ENCODE measurements around the gene BBS5.
"Not testable (repeated sequence)": the region's sequence is repeated elsewhere in the genome, so short reads cannot be mapped to it uniquely, and the experiment has no call there.

The BBS5 gene

DNA sequence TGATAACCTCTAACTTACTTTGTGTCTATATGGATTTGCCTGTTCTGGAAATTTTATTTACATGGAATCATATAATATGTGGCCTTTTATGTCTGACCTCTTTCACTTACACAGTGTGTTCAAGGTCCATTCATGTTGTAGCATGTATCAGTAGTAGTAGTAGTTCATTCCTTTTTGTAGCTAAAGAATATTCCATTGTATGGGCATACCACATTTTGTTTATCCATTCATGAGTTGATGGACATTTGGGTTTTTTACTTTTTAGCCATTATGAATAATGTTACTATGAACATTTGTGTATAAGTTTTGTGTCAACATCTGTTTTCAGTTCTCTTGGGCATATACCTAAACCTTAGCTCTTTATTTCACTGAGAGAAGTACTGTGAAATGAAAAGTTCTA lies 11.5 kb downstream of the BBS5 start:
- DNase-seq, result no peak

DNA sequence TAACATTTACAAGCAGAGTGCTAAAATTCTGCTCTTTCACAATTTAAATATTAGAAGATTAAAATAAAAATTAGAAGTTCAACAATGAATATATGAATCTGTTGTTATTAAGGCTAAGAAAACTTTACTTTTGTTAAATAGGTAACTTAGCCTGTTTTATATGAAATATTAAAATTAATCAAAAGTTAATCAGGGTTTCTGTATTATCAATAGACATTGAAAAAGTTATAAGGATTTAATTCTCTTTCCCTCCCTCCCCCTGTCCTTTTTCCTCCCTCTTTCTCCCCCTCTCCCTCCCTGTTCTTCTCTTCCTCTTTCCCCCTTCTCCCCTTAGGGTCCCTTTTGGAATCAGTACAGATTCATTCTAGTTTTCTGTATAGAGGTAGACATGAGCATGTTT lies 12.1 kb downstream of the BBS5 start:
- DNase-seq, result no peak

DNA sequence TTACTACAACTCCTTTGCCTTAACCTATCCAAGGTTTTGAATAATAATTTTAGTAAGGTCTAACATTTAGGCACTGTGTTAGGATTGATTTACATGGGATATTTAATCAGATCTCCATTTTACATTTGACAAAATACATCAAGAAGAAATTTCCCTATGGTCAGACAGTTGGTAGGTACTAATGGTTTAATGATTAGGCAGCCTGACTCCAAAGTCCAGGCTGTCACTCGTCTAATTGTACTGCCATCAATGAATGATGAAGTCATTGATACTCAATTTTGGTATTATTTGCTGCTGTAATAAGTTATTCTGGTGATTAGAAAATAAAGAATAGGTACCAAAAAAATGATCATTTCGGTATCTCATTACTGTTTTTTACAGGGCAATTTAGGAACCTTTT lies 14.1 kb downstream of the BBS5 start:
- no peak for DNase-seq

DNA sequence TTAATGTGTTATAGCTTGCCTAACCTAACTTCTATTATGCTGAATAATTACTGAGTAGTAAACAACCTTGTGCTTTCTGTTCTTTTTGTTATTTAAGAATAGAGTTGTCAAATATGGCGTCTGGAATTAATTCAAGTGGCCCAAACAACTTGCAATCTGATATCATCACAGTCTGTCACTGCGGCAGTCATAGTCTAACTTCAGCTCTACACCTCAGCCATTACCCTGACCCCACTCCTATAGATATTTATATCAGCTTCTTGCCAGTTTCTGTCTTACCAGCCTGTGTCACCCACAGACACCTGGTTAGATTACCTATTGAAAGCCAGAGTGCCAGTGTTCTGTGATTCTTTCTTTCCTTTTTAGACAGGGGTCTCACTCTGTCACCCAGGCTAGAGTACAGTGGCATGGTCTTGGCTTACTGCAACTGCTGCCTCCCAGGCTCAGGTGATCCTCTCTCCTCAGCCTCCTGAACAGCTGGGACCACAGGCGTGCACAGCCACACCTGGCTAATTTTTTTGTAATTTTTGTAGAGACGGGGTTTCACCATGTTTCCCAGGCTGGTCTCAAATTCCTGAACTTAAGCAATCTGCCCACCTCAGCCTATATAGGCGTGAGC lies 16.1 kb downstream of the BBS5 start:
- DNase-seq, result no peak

DNA sequence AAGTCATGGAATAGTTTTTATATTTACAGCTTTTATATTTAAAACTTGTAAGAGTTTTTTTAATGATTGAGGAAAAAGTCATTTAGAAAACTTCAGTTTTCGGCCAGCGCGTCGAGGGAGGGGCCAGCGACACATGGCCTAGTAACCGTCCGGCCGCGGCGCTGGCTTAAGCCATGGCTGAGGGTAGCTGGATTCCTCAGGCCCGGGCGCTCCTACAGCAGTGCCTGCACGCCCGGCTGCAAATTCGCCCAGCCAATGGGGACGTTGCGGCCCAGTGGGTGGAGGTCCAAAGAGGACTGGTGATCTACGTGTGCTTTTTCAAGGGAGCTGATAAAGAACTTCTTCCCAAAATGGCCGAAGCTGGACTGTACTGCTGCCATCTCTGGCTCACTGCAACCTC lies 25.4 kb downstream of the BBS5 start:
- DNase-seq, result no peak

DNA sequence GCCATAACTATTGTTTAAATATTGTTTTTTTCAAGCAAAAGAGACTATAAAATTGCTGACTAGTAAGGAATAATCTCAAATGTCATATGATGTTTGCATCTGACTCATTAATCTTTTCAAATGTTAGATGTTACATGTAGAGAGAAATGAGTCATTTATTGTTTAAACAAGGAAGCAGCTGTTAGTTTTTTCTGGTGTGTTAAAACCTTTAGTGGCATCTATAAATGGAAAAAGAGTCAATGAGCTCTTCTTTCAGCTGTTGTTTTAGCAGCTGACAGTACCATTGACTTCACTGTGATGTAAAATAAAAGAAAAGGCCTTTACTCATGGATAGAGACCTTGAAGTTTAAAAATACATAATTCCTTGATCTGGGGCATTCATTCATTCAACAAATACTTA lies 28.4 kb downstream of the BBS5 start:
- no peak for DNase-seq

DNA sequence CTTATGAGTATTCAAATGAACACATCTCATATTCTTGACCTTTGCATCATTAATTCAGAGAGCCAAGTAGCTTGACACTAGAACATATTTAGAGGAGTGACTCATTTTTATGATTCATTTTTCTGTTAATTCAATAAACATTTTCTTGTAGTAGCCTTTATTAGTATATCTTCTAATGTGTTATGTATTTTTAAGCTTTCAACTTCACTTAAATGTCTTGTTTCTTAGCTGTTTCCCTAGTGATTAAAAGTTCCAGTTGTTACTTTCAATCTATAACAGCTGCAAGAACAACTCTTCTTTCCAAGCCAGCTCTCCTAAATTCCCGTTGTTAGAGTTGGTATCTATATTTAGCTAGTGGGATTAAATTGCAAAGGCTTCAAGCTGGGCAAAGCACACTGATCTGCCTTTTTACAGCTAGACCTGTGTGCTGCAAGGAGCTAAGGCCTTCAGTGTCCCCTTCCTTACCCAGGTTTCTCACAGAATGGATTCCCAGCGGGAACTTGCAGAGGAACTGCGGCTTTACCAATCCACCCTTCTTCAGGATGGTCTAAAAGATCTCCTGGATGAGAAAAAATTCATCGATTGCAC lies 30.1 kb downstream of the BBS5 start, which contains the start of gene KLHL41:
TSS of gene KLHL41 (plus strand) at position 405 of the 588 bp plus-strand sequence. CDS start at position 482, 77 bp downstream.
- no peak for DNase-seq

DNA sequence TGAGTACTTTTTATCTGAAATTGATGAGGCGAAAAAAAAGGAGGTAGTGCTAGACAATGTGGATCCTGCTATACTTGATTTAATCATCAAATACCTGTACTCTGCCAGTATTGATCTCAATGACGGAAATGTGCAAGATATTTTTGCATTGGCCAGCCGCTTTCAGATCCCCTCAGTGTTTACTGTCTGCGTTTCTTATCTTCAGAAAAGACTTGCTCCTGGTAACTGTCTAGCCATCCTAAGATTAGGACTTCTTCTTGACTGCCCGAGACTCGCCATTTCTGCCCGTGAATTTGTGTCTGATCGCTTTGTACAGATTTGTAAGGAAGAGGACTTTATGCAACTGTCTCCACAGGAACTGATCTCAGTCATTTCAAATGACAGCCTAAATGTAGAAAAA lies 30.7 kb downstream of the BBS5 start:
- no peak for DNase-seq

DNA sequence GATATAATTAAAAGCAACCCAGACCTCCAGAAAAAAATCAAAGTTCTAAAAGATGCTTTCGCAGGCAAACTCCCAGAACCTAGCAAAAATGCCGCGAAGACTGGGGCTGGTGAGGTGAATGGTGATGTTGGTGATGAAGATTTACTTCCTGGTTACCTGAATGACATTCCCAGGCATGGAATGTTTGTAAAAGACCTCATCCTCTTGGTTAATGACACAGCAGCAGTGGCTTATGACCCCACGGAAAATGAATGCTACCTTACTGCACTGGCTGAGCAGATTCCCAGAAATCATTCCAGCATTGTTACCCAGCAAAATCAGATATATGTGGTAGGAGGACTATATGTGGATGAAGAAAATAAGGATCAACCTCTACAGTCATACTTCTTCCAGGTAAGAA lies 31.2 kb downstream of the BBS5 start:
- no peak for DNase-seq

DNA sequence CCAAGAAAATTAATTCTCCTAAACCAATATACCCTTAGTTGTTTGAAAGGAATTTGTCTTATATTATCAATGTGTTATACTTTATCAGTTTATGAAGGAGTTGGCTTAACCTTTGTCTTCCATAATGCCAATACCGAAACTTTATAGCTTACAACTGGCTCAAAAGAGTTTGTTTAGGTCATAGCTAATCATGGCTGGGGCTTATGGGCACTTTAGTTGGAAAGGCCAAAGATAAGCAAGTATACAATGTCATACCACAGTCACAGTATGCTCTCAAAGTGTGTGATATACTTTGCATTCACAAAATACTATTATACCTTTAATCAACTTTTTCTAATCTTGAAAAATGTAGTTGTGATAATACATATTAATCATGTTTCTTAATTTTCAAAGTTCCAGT lies 32.5 kb downstream of the BBS5 start:
- DNase-seq, result no peak

DNA sequence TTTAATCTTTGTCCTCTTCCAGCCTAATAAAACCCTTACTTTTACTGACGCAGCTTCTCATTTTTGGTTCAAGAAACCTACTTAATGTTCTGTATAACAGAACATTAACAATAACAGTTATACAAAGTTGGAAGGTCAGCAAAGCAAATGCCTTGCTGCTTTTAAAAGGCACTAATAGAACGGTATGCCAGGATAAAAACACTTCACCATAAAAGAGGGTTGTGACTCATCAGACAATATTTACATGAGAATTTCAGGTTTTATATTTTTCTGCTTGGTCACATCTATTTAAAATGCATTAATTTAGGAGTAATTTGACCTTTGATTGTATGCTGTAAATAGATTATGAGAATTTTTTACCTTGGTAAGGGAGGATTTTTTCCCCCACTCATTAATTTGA lies 33.2 kb downstream of the BBS5 start:
- DNase-seq, result no peak

DNA sequence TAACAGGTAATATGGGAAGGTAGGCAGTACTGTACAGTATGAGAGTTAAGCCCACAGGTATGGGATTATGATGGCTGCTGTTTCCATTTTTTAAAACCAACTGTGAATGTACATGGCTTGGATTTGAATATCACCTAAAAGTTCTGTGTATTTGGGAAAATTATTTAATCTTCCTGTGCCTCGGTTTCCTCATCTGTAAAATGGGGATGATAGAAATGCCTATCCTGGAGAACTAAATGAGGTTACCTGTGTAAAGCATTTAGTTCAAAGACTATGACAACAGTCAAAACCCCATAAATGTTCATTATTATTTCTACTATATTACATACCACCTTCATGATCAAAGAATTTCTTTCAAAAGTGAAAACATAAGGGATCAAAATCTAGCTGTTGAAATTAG lies 33.8 kb downstream of the BBS5 start:
- DNase-seq, result no peak

DNA sequence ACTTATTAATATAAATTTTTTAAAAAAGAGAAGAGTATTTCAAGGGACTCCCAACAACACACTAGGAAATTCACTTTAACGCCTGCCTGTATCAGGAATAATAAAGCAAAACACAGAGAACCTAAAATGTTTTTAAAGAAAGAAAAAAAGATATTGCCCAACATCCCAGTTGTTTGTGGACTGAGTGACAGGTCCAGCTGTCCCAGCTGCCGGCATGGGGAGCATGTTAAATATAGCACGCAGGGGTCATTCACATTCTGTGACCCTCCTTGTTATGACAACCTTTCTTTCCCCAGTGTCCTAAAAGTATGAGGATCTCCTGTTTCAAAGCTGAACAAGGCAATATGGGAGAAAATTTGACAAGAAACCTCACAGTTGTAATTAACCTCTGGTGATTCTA lies 34.6 kb downstream of the BBS5 start:
- no peak for DNase-seq

DNA sequence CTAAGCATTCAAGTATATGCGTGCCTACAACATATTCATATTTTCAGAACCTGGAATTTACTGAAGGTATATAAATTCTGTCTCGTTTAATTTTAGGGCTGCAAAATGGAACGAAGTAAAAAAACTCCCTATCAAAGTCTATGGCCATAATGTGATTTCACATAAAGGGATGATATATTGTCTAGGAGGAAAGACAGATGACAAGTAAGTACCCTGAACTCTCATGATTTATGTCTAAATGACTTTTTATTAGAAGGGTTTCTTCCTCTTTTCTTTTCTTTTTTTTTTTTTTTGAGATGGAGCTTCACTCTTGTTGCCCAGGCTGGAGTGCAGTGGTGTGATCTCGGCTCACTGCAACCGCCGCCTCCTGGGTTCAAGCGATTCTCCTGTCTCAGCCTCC lies 35.5 kb downstream of the BBS5 start:
- not testable (repeated sequence) for DNase-seq

DNA sequence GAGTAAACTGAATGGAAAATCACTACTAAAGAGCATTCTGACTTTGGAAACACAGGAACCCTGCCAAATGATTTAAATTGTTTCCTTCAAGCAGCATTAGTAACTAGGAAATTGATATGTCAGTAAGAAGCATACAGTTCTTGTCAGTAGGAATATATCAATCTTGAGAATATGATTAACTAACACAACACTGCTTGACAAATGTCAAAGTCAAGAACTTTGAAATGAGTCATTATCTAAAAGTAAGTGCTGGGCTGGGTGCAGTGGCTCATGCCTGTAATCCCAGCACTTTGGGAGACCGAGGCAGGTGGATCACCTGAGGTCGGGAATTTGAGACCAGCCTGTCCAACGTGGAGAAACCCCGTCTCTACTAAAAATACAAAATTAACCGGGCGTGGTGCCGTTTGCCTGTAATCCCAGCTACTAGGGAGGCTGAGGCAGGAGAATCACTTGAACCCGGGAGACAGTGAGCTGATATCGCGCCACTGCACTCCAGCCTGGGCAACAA lies 37.2 kb downstream of the BBS5 start:
- not testable (repeated sequence) for DNase-seq

DNA sequence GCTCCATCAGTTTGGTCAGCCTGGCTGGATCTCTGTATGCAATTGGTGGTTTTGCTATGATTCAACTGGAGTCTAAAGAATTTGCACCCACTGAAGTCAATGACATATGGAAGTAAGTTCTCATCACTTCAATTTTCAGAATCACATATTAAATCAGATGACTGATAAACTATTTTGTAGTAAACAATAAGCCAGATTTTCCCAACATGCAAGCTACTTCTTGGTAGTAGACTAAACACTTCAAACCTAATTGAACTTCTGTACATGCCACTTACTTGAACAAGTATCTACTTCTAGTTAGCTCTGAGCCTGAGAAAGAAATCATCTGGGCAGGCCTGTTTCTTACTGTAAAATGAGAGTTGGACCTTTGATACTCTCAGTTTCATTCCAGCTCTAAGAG lies 41.6 kb downstream of the BBS5 start:
- DNase-seq, result no peak

DNA sequence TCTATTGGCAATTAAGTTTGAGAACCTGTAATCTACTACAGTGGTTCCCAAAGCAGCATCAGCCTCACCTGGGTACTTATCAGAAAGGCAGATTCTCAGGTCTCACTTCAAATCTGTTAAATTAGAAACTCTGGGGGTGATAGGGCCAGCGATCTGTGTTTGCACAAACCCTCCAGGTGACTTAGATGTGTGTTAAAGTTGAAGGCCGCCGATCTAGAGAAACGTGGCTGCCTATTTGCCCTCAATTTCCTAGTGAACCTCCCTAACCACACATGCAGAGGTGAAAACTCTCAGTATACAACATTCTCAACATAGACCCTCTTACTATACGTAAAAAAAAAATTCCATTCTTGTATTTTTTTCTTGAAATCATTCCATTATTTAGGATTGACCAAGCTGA lies 44.4 kb downstream of the BBS5 start:
- DNase-seq, result no peak

DNA sequence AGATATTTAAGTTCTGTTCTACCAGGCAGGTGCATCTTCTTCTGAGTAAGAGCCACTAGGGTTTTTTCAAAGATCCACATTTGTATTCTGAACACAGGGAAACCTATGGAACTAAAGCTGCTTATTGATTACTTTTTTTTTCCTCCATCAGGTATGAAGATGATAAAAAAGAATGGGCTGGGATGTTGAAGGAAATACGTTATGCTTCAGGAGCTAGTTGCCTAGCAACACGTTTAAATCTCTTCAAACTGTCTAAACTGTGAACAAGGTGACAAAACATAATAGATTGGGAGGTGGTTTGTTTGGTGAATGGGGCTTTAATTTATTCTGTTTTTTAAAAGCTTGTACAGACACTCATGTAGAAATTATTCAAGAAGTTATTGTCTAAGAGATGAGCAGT lies 46.1 kb downstream of the BBS5 start:
- no peak for DNase-seq

DNA sequence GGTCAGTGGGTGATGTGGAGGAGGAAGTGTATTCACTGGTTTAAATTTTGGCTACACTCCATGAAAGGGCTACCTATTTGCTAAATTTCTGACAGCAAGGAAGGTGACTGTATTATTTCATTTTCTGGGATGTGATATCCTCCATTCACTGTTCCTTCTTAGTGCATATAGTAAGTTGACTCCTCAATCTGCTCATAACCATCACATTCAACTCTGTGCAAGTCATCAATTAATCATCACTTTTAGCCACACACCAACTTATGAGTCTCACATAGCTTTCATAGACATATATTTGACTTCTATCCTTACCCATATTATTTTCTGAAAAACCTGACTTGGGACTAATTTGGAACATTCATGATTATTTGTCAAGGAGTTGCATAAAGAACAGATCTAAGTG lies 47.2 kb downstream of the BBS5 start:
- DNase-seq, result no peak

DNA sequence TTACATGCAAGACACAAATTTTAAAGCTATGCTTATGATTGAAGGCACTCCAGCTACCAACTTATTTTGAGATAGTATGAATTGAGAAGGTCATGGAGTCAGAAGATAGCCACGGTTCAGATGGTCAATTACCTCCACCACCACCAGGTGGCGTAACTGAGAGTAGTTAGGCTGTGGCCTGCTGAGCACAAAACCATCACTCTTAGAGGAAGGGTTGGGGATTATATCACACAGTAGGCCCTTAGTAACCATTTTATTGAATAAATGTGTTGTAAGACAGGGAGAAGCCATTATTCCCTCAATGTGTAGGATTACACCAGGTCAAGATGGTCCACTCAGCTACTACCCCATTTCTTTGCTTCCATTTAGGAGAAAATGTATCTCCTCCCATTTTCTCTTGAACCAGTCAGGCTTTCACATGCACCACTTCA lies 49.0 kb downstream of the BBS5 start:
- peak; percentile 24 for DNase-seq

DNA sequence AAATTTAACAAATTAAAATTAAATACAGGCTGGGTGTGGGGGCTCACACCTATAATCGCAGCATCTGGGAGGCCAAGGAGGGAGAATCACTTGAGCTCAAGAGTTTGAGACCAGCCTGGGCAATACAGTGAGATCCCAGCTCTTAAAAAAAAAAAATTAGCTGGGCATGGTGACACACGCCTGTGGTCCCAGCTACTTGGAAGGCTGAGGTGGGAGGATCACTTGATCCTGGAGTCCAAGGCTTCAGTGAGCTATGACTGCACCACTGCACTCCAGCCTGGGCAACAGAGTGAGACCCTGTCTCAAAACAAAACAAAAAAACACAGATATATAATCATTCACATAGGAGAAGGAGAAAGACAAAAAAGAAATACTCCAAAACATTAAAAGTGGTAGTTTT lies 60.2 kb downstream of the BBS5 start:
- not testable (repeated sequence) for DNase-seq

DNA sequence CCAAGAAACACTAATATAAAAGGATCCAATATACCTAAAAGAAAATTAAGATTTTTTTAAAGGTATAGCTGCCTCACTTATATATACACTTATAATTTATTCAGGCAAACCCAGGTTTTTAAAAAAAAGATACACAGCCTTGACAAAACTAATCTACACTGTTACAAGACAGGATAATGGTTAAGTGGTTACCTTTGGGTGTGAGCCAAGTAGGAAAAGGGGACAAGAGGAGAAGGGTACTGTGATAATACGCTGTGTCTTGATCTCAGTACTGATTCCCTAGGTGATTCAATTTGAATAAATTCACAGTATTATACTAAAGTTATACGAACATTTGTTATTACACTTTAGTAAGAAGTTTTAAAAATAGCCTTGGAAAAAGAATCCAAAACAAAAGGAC lies 60.9 kb downstream of the BBS5 start:
- DNase-seq, result no peak

DNA sequence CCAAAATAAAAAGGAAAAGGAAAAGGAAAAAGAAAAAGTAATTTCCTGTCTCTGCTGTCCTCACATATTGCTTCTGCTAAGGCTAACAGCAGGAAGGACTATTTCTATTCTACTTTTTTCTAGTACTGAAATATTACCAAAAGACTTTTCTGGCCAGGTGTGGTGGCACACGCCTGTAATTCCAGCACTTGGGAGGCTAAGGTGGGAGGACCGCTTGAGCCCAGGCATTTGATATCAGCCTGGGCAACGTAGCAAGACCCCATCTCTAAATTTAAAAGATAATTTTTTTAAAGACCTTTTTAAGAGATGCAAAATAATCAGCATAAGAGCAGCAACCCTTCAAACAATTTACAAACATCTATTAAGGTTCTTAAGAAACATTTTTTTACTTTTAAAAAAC lies 63.1 kb downstream of the BBS5 start:
- DNase-seq, result no peak

DNA sequence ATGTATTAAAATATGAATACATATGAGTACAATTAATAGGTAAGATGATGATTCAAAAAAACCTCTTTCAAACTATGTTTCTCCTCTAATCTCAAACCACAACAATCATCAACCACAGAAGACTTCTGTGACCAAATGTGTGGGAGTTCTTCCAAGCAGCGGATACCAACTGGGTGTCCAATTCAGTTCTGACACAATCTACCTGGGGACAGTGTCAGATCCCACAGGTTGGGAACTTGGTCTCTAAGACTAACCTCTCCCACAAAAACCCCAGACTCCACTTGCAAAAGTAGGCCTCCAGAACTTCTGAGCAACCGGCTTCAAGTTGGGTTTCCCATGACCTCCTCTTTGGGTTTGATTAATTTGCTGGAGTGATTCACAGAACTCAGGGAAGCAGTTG lies 67.5 kb downstream of the BBS5 start:
- no peak for DNase-seq

Data from T1000 (cell line).